ENCODE data around the gene RFWD3.

DNA sequence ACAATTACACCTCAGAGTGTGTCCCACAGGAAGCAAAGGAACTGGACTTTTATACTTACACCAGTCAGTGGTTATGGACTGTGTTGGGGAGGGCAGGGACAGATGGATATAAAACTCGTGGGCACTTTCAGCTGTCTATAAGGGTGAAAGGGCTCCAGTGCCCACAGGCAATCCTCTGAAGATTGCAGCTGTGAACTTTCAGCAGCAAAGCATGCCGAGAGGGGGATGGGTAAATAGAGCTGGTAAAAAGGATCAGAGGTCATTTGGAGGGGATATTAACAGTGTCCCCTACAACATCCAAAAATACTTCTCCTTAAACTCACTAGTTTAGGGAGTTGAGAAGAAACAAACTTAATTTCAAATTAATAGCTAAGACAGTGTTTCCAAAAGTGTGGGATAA lies 13.3 kb upstream of the RFWD3 start:
- TF ChIP-seq, protein P1, sequence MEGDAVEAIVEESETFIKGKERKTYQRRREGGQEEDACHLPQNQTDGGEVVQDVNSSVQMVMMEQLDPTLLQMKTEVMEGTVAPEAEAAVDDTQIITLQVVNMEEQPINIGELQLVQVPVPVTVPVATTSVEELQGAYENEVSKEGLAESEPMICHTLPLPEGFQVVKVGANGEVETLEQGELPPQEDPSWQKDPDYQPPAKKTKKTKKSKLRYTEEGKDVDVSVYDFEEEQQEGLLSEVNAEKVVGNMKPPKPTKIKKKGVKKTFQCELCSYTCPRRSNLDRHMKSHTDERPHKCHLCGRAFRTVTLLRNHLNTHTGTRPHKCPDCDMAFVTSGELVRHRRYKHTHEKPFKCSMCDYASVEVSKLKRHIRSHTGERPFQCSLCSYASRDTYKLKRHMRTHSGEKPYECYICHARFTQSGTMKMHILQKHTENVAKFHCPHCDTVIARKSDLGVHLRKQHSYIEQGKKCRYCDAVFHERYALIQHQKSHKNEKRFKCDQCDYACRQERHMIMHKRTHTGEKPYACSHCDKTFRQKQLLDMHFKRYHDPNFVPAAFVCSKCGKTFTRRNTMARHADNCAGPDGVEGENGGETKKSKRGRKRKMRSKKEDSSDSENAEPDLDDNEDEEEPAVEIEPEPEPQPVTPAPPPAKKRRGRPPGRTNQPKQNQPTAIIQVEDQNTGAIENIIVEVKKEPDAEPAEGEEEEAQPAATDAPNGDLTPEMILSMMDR (IDR thresholded peaks at IDR 0.05; ENCODE audit: borderline replicate concordance, extremely low read depth, low read length, poor library complexity, severe bottlenecking): no peak
- TF ChIP-seq EZH2 (IDR thresholded peaks at IDR 0.05; ENCODE audit: borderline replicate concordance, low read depth, low read length, severe bottlenecking): no peak
